GM06990 (cell line): ENCODE measurements around the gene OR10C1.

ENCODE experiments used
- DNase-seq: peaks from one replicate; pipeline ENCODE4 v3.0.0-alpha.2; 2011; ENCODE audit not compliant: insufficient read length; ENCODE audit errors: extremely low read depth
- H3K27me3 ChIP-seq: replicated peaks from 2 replicates; pipeline ENCODE4 v1.6.0; 2011; ENCODE audit warnings: low read length; ENCODE audit not compliant: control insufficient read depth, insufficient read depth
- H3K36me3 ChIP-seq: 2 replicates; pipeline ENCODE4 v1.5.1; 2011; ENCODE audit warnings: low read length; ENCODE audit not compliant: control insufficient read depth, insufficient read depth
- H3K4me3 ChIP-seq: replicated peaks from 2 replicates; pipeline ENCODE4 v1.5.1; 2011; ENCODE audit warnings: low read depth, mild to moderate bottlenecking, control low read depth, low read length
- CTCF ChIP-seq: IDR thresholded peaks from 2 replicates; pipeline ENCODE4 v1.5.1; 2011; ENCODE audit warnings: low read length, control low read depth, mild to moderate bottlenecking, inconsistent platforms; ENCODE audit not compliant: insufficient read depth, poor library complexity, severe bottlenecking

OR10C1 gene

GRCh38 chr6:29487660-29488059, 48.6 kb downstream of the OR10C1 start, which contains the start of gene MAS1L:
MAS1L (minus strand) TSS chr6:29487956; CDS start chr6:29487902, 54 bp downstream.
- no peak for TF ChIP-seq CTCF
- no peaks in the 10 kb centered on the region for H3K27me3 ChIP-seq
- DNase-seq: no peak
- no peaks in the 10 kb centered on the region for H3K36me3 ChIP-seq
- H3K4me3 ChIP-seq: no peak within 1 kb of the TSS

GRCh38 chr6:29488874-29489273, 49.8 kb downstream of the OR10C1 start:
- no peaks in the 10 kb centered on the region for H3K36me3 ChIP-seq
- H3K4me3 ChIP-seq: no peak overlapping the region
- no peaks in the 10 kb centered on the region for H3K27me3 ChIP-seq
- no peak for DNase-seq
- TF ChIP-seq CTCF: no peak

- no peak for TF ChIP-seq CTCF
- DNase-seq: no peak
- H3K27me3 ChIP-seq: no peaks in the 10 kb centered on the region
- H3K36me3 ChIP-seq: no peaks in the 10 kb centered on the region
- no peak overlapping the region for H3K4me3 ChIP-seq
These were observed 50.2 kb downstream of the OR10C1 start for GRCh38 chr6:29489286-29489685.

GRCh38 chr6:29490055-29490454, 50.9 kb downstream of the OR10C1 start:
- no peak for TF ChIP-seq CTCF
- H3K27me3 ChIP-seq: no peaks in the 10 kb centered on the region
- no peak for DNase-seq
- H3K4me3 ChIP-seq: no peak overlapping the region
- H3K36me3 ChIP-seq: no peaks in the 10 kb centered on the region

- no peak for DNase-seq
- Histone ChIP-seq H3K36me3 (no peaks in the 10 kb centered on the region), H3K4me3 (no peak overlapping the region), H3K27me3 (no peaks in the 10 kb centered on the region)
- TF ChIP-seq CTCF: no peak
These were observed 51.4 kb downstream of the OR10C1 start for GRCh38 chr6:29490552-29490951.
